ENCODE results near the gene TOM1.

TOM1 gene

DNA sequence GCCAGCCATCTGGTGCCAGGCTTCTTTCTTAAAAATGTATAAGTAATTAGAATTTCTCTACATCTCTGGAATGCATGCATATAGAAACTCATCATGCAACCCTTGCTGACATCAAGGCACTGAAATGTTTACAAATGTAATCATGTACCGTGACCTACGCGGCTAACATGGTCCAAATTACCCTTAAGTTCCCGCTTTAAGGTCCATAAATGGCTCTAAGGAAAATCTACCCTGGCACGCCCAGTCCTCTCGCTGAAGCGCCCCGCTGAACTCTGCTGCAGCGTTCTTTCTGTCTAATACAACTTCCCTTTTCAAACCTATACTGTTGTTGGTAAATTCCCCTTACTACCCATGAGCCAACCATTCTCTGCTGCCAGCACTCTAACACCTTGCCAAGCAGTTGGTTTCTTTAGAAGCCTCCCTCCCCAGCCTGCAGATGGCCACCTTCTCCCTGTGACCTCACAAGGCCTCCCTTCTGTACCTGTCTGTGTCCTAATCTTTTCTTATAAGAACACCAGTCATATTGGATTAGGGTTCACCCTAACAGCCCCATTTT lies 67.7 kb downstream of the TOM1 start:
- no peak for DNase-seq (ENCODE audit: low spot score)
- TF ChIP-seq, protein P1, sequence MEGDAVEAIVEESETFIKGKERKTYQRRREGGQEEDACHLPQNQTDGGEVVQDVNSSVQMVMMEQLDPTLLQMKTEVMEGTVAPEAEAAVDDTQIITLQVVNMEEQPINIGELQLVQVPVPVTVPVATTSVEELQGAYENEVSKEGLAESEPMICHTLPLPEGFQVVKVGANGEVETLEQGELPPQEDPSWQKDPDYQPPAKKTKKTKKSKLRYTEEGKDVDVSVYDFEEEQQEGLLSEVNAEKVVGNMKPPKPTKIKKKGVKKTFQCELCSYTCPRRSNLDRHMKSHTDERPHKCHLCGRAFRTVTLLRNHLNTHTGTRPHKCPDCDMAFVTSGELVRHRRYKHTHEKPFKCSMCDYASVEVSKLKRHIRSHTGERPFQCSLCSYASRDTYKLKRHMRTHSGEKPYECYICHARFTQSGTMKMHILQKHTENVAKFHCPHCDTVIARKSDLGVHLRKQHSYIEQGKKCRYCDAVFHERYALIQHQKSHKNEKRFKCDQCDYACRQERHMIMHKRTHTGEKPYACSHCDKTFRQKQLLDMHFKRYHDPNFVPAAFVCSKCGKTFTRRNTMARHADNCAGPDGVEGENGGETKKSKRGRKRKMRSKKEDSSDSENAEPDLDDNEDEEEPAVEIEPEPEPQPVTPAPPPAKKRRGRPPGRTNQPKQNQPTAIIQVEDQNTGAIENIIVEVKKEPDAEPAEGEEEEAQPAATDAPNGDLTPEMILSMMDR (IDR thresholded peaks at IDR 0.05; ENCODE audit: extremely low read depth, missing control alignments), result no peak

DNA sequence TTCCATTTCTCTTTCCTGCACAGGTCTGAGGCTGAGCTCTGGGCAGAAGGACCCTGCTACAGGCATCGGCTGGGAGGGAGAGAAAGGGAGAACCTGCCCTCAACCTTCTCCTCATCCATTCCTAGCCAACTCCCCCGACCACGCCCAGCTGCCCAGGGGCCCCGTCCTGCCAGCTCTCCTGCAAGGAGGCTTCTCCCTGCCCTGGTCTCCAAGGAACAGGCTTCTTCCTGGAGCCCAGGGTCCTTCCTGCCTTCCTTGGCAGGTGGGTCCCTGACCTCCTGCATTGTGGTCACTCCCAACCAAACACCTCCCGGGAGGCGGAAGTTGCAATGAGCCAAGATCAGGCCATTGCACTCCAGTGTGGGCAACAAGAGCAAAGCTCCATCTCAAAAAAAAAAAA lies 68.7 kb downstream of the TOM1 start:
- TF ChIP-seq, protein P1 (IDR thresholded peaks at IDR 0.05; ENCODE audit: extremely low read depth, missing control alignments), result no peak
- no peak for DNase-seq (ENCODE audit: low spot score)

DNA sequence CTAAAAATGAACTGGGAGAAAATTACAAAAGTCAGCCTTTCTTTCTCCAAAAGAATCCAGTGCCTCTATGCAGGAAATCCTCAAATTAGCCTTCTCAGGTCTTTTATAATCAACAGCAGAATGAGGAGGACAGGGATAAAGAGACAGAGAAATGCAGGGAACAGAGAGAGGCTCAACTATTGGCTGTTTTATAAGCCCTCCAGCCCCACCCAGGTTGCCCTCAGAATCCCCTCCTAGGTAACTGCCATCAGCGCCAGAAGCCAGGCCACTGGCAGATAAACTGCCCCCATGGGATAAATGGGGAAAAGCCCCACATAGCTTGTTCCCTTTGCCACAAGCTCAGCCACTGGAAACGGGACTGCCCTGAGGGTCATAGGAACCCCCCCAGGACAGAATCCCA lies 70.3 kb downstream of the TOM1 start:
- TF ChIP-seq, protein P1 (IDR thresholded peaks at IDR 0.05; ENCODE audit: extremely low read depth, missing control alignments), result no peak
- DNase-seq (ENCODE audit: low spot score), result no peak

DNA sequence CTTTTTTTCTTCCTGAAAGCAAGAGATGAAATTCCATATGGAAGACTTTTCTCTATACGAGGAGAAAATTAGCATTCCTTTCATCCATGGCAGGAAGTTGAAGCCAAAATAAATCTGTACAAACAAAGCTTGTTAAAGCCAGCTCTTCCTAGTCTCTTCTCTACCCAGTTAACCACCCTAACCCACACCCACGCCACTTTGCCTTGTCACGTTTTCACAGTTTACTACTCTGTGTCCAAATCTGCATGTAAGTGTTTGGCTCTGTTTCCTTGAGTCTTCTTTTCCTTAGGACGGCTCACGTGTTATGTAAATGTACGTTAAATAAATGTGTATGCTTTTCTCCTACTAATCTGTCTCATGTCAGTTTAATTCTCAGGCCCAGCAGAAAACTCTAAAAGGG lies 74.1 kb downstream of the TOM1 start:
- TF ChIP-seq, protein P1 (IDR thresholded peaks at IDR 0.05; ENCODE audit: extremely low read depth, missing control alignments), result no peak
- no peak for DNase-seq (ENCODE audit: low spot score)

DNA sequence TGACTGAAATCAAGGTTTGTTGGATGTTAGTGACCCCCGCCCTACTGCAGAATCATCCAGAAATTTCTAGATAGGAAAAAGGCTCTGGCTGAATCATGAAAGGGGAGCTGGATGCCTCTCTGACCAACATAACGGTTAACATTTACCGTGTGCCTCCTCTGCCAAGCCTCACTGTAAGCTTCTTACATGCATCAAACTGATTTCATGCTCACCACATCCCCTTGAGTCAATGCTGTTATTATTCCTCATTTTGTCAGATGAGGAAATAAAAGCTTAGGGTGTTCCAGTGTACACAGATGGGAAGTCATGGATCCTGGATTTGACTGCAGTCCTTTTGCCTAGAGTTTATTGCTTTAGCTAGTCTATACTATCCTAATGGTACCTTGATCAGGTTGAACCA lies 75.3 kb downstream of the TOM1 start:
- TF ChIP-seq, protein P1 (IDR thresholded peaks at IDR 0.05; ENCODE audit: extremely low read depth, missing control alignments), result no peak
- DNase-seq (ENCODE audit: low spot score), result no peak

DNA sequence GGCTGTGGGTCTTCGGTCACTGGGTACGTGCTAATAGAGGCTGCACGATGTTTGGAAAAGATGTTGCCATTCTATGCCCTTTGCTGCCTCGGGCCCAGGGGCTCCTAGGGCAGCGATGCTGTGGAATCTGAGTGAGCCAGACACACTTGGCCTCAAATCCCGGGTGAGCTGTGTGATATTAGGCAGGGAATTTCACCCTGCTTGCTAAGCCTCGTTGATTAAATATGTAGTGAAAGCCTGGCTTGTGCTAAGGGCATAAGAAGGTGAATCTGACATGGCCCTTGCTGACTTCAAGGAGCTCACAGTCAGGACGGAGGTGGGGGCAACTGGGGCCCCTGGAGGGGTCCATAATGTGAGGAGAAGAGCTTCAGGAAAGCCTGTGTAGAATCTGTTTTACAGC lies 75.8 kb downstream of the TOM1 start:
- no peak for DNase-seq (ENCODE audit: low spot score)
- TF ChIP-seq, protein P1 (IDR thresholded peaks at IDR 0.05; ENCODE audit: extremely low read depth, missing control alignments), result no peak

DNA sequence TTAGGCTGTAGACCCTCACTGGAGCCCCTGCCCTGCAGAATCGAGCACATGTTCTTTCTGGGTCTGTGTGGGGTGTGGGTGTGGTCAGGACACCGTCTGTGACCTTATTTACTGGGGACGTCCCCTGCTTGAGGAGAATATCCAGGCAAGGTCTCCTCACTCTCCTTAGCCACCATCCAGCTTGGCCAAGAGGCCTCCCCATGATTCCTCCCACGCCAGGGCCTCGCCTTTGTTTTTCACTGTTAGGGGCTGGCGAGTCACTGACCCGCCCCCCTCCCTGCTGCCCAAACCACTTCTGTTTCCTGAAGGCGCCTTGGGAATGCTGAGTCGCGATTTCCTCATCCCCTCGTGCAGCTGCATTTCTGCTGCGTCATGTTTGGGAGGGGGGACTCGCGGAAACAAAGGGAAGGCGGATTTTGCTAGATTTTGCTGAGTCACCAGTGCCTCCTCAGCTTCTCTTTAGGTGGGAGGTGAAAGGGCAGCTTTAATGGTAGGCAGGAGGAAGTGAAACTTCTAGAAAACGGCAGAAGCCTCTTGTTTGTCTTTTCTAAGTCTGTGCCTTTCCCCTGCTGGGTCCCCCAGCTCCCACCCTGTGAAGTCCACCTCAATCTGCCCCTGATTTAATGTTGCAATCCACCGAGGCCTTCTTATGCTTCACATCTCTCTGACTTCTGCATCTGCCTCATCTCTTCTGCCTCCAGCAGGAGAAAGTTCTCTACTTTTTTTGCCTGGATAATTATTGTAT lies 77.2 kb downstream of the TOM1 start:
- TF ChIP-seq, protein P1 (IDR thresholded peaks at IDR 0.05; ENCODE audit: extremely low read depth, missing control alignments), result no peak
- peak; percentile 87 for DNase-seq (ENCODE audit: low spot score)
